OCI-LY7 (cell line): ENCODE measurements around the gene SULT1E1. TPM values are rescaled to one million over a fixed set of nuclear protein-coding genes. Genes with fewer than 3 reads are reported as not detected.

Experiments used
- BruUV-seq: library from RNA; stranded (reverse); fragments of 400-500 nt; replicated peaks from 2 replicates; lab custom pipeline; 2021; lab: Mats Ljungman, UMichigan
- CTCF ChIA-PET: fragments of 300-600 bp; sonication (Branson Sonifier 250); formaldehyde crosslinking; loops from one replicate; lab custom pipeline; 2022; ENCODE audit warnings: antibody characterized with exemption; ENCODE audit not compliant: unreplicated experiment; lab: Charles Lee
- POLR2A ChIA-PET: fragments of 300-600 bp; sonication (Branson Sonifier 250); formaldehyde crosslinking; loops from one replicate; lab custom pipeline; 2022; ENCODE audit warnings: antibody characterized with exemption; lab: Charles Lee
- DNase-seq: peaks from one replicate; pipeline ENCODE4 v3.0.0-alpha.2; 2015; ENCODE audit warnings: low spot score
- H2AFZ ChIP-seq: fragments of 200-600 bp; sonication (generic), shearing (Covaris generic); 2 replicates; pipeline ENCODE4 v1.6.1; 2014; ENCODE audit warnings: mild to moderate bottlenecking, antibody characterized with exemption, low read length, moderate library complexity
- H3K27ac ChIP-seq: fragments of 200-600 bp; sonication (generic); 2 replicates; pipeline ENCODE4 v1.5.1; 2014; ENCODE audit warnings: mixed run types, low read depth, mild to moderate bottlenecking, moderate library complexity, low read length, inconsistent platforms; ENCODE audit not compliant: poor library complexity, severe bottlenecking
- H3K36me3 ChIP-seq: fragments of 200-600 bp; sonication (generic); 2 replicates; pipeline ENCODE4 v1.6.1; 2014; ENCODE audit warnings: mild to moderate bottlenecking, antibody characterized with exemption, low read length, moderate library complexity, mixed read lengths; ENCODE audit not compliant: insufficient read depth
- H3K4me1 ChIP-seq: fragments of 200-600 bp; sonication (generic); 2 replicates; pipeline ENCODE4 v1.5.1; 2014; ENCODE audit warnings: mild to moderate bottlenecking, low read length; ENCODE audit not compliant: insufficient read depth, poor library complexity, severe bottlenecking
- H3K4me2 ChIP-seq: fragments of 200-600 bp; sonication (generic); 2 replicates; pipeline ENCODE4 v1.6.1; 2014; ENCODE audit warnings: mild to moderate bottlenecking, low read length
- H3K4me3 ChIP-seq: fragments of 200-600 bp; sonication (generic); 2 replicates; pipeline ENCODE4 v1.5.1; 2014; ENCODE audit warnings: mild to moderate bottlenecking, low read depth, low read length; ENCODE audit not compliant: poor library complexity, severe bottlenecking
- H3K79me2 ChIP-seq: fragments of 200-600 bp; sonication (generic); 2 replicates; pipeline ENCODE4 v1.6.1; 2016; ENCODE audit warnings: low read depth, mild to moderate bottlenecking, low read length, moderate library complexity, mixed read lengths; ENCODE audit not compliant: insufficient read depth
- H3K9me2 ChIP-seq: fragments of 200-600 bp; sonication (generic); 2 replicates; pipeline ENCODE4 v1.6.1; 2016; ENCODE audit warnings: mild to moderate bottlenecking, low read length, mixed read lengths; ENCODE audit not compliant: insufficient read depth
- H3K9me3 ChIP-seq: fragments of 200-600 bp; sonication (generic); 2 replicates; pipeline ENCODE4 v1.6.1; 2014; ENCODE audit warnings: mild to moderate bottlenecking, mixed run types, low read length, mixed read lengths
- H4K20me1 ChIP-seq: fragments of 200-600 bp; sonication (generic); 2 replicates; pipeline ENCODE4 v1.6.1; 2014; ENCODE audit warnings: mild to moderate bottlenecking, antibody characterized with exemption, low read length, moderate library complexity, mixed read lengths; ENCODE audit not compliant: insufficient read depth
- CTCF ChIP-seq: fragments of 200-600 bp; sonication (generic); conservative IDR thresholded peaks from 2 replicates; pipeline ENCODE4 v1.5.1; 2014; ENCODE audit warnings: mild to moderate bottlenecking, antibody characterized with exemption, low read length, moderate library complexity, mixed read lengths
- EZH2phosphoT487 ChIP-seq: fragments of 200-600 bp; sonication (generic); IDR thresholded peaks from 2 replicates; pipeline ENCODE4 v1.6.1; 2018; ENCODE audit warnings: low read depth, borderline replicate concordance, mild to moderate bottlenecking, mixed run types, antibody characterized with exemption, low read length, moderate library complexity, mixed read lengths
- intact Hi-C: fragments of 100-400 bp; cut with micrococcal nuclease; formaldehyde crosslinking; loops from one replicate; pipeline ENCODE4 v1.10.0; 2022; ENCODE audit not compliant: unreplicated experiment
- total RNA-seq, 2 experiments: library from RNA; depleted of rRNA in 1 of 2; stranded (reverse); fragments of >200 nt in 1 of 2; shearing (Covaris generic) in 1 of 2; gene quantifications; 2 replicates each; pipeline ENCODE4 v1.2.3, GENCODE V29; 2014 to 2022

SULT1E1 gene
- total RNA-seq, 2 experiments from 2014 or later = not detected

GRCh38 chr4:69811166-69811565 is 48.8 kb downstream of the SULT1E1 start:
- no peak for DNase-seq
- Histone ChIP-seq H3K4me1 (no peaks in the 10 kb centered on the region), H3K79me2 (no peaks in the 10 kb centered on the region), H3K4me2 (no peak overlapping the region), H3K9me2 (no peaks in the 10 kb centered on the region), H2AFZ (no peak overlapping the region), H3K4me3 (no peak overlapping the region), H3K9me3 (no peaks in the 10 kb centered on the region), H3K36me3 (no peaks in the 10 kb centered on the region), H3K27ac (no peak overlapping the region), H4K20me1 (no peaks in the 10 kb centered on the region)
- intact Hi-C loops = no loop called here
- CTCF ChIA-PET = no interaction called here
- POLR2A ChIA-PET = no interaction called here
- no TSS peak for BruUV-seq
- TF ChIP-seq EZH2phosphoT487 (no peak), CTCF (no peak)

GRCh38 chr4:69800599-69800998 is 59.3 kb downstream of the SULT1E1 start:
- H3K4me1 ChIP-seq = no peaks in the 10 kb centered on the region
- no peaks in the 10 kb centered on the region for H3K79me2 ChIP-seq
- H3K4me2 ChIP-seq = no peak overlapping the region
- no peak for DNase-seq
- H3K36me3 ChIP-seq = no peaks in the 10 kb centered on the region
- no peak overlapping the region for H2AFZ ChIP-seq
- H3K9me2 ChIP-seq = no peaks in the 10 kb centered on the region
- H4K20me1 ChIP-seq = no peaks in the 10 kb centered on the region
- intact Hi-C loops = no loop called here
- ChIA-PET POLR2A (no interaction called here), CTCF (no interaction called here)
- no peak overlapping the region for H3K4me3 ChIP-seq
- H3K9me3 ChIP-seq = no peaks in the 10 kb centered on the region
- BruUV-seq = no TSS peak
- TF ChIP-seq EZH2phosphoT487 (no peak), CTCF (no peak)
- H3K27ac ChIP-seq = no peak overlapping the region

GRCh38 chr4:69799337-69799736 is 60.6 kb downstream of the SULT1E1 start:
- Histone ChIP-seq H3K9me2 (no peaks in the 10 kb centered on the region), H3K9me3 (no peaks in the 10 kb centered on the region), H3K79me2 (no peaks in the 10 kb centered on the region), H3K4me2 (no peak overlapping the region), H3K36me3 (no peaks in the 10 kb centered on the region), H4K20me1 (no peaks in the 10 kb centered on the region), H3K4me1 (no peaks in the 10 kb centered on the region), H3K4me3 (no peak overlapping the region), H3K27ac (no peak overlapping the region), H2AFZ (no peak overlapping the region)
- DNase-seq = no peak
- POLR2A ChIA-PET = no interaction called here
- TF ChIP-seq EZH2phosphoT487 (no peak), CTCF (no peak)
- CTCF ChIA-PET = no interaction called here
- intact Hi-C loops = no loop called here
- BruUV-seq = no TSS peak
